ENCODE data around the gene CYP2A6.
"Not testable (repeated sequence)": the region's sequence is repeated elsewhere in the genome, so short reads cannot be mapped to it uniquely, and the experiment has no call there.

CYP2A6 gene

DNA sequence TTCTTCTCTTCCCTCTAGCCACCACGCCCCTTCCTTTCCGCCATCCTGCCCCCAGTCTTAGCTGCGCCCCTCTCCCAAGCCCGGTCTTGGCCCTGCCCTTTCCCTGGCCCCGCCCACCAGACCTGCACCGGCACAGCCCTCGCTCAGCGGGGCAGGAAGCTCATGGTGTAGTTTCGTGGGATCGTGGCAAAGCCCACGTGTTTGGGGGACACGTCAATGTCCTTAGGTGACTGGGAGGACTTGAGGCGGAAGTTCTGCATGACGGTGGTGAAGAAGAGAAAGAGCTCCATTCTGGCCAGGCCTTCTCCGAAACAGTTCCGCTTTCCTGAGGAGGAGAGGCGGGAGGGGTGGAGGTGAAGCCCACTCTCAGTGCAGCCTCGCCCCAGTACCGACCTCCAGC, 6.6 kb downstream of the CYP2A6 start:
- not testable (repeated sequence) for DNase-seq

DNA sequence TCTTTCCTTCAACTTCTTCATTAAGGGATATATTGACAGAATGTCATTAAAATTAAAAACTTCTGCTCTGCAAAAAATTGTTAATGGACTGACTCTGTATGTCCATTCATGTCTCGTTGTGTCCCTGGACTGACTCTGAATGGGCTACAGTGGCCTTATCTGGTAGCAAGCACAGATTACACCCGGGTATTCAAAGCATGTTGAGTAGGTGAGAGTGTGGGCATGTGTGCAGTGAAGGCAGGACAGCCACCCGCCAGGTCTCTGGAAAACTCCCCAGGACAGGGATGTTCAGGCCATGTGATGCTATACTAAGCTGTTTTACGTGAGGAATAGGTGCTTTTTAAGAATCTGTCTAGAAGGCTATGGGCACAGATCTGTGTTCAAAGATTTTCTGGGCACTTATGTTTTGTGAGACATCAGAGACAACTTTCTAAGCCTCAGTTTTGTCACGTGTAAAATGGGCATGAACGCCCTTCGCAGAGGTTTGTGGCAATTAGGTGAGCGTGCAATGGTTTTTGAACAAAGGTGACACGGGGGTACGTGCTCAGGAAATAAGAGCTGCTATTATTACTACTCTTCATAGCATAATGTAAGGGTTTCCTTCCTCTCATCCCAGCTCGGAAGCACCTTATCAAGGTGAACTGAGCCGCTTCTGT, 7.1 kb downstream of the CYP2A6 start:
- not testable (repeated sequence) for DNase-seq

DNA sequence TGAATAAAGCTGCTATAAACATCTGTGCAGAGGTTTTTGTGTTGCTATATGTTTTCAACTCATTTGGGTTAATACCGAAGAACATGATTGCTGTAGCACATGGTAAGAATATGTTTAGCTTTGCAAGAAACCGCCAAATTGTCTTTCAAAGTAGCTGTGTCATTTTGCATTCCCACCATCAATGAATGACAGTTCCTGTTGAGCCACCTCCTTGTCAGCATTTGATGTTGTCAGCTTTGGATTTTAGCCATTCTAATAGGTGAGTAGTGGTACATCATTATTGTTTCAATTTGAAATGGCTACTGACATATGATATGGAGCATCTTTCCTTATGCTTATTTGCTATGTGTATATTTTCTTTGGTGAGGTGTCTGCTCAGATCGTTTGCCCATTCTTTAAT, 8.2 kb downstream of the CYP2A6 start:
- DNase-seq = not testable (repeated sequence)

DNA sequence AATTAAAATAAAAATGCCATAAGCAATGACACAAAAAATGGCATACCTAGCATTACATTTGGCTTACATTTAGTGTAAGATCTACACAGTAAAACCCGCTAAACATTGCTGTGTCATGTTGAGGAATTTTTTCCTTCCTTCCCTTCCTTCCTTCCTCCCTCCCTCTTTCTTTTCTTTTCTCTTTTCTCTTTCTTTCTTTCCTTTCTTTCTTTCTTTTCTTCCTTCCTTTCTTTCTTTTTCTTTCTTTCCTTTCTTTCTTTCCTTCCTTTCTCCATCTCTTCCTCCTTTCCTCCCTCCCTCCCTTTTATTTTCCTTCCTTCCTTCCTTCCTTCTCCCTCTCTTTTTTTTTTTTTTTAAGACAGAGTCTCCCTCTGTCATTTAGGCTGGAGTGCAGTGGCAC, 11.8 kb downstream of the CYP2A6 start:
- DNase-seq = not testable (repeated sequence)

DNA sequence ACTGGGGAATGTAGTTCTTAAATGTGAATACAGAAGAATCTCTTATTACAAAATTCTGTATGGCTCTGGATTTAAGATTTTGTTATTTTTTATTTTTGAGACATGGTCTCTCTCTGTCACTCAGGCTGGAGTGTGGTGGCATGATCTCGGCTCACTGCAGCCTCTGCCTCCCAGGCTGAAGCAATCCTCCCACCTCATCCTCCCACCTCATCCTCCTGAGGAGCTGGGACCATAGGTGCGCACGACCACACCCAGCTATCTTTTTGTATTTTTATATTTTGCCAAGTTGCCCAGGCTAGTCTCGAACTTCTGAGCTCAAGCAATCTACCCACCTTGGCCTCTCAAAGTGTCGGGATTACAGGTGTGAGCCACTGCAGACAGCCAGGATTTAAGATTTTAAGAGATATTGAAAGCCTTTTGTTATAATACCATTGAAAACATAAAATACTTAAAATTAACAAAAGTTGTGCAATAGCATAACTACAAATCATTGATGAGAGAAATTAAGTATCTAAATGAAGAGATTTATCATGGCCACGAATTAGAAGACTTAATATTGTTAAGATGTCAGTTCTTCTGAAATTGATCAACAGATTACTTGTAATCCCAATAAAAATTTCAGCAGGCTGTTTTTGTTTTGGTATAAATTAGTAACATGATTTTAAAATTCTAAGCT, 13.4 kb downstream of the CYP2A6 start:
- DNase-seq = no peak

DNA sequence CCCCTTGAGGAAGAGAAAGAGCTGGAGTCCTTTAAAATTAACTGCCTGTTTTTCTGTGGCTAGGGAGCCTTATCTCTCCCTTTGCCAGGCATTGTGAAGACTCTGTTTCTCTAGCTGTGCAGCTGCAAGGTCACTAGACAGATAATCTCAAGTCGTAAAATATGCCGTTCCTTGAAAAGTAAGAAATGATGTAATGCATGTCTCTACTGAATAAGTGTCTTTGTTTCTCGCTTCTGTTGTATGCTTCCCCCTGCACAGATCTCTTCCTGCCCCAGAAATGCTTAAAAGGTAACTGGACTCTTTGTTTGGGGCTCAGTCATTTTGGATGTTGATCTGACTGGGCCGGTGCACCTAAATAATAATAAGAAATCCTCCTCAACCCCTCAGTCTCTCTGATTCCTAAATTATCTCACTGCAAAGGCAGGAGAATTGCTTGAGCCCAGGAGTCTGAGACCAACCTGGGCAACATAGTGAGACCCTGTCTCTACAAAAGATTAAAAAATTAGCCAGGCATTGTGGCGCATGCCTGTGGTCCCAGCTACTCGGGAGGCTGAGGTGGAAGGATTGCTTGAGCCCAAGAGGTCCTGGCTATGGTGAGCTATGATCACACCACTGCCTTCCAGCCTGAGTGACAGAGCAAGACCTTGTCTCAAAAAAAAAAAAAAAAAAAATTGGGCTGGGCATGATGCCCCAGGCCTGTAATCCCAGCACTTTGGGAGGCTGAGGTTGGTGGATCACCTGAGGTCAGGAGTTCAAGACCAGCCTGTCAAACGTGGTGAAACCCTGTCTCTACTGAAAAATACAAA, 16.3 kb downstream of the CYP2A6 start:
- not testable (repeated sequence) for DNase-seq

DNA sequence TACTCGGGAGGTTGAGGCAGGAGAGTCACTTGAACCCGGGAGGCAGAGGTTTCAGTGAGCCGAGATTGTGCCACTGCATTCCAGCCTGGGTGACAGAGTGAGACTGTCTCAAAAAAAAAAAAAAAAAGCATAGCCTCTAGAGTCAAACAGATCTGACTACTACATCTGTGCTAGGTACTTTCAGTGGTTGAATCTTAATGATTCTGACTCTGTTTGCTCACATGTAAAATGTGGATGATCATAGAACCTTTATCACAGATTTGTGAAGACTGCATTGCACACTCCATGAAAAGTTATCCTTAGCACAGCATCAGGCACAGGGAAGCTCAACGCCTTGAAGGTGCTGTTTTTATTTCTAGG, 17.8 kb downstream of the CYP2A6 start:
- not testable (repeated sequence) for DNase-seq

DNA sequence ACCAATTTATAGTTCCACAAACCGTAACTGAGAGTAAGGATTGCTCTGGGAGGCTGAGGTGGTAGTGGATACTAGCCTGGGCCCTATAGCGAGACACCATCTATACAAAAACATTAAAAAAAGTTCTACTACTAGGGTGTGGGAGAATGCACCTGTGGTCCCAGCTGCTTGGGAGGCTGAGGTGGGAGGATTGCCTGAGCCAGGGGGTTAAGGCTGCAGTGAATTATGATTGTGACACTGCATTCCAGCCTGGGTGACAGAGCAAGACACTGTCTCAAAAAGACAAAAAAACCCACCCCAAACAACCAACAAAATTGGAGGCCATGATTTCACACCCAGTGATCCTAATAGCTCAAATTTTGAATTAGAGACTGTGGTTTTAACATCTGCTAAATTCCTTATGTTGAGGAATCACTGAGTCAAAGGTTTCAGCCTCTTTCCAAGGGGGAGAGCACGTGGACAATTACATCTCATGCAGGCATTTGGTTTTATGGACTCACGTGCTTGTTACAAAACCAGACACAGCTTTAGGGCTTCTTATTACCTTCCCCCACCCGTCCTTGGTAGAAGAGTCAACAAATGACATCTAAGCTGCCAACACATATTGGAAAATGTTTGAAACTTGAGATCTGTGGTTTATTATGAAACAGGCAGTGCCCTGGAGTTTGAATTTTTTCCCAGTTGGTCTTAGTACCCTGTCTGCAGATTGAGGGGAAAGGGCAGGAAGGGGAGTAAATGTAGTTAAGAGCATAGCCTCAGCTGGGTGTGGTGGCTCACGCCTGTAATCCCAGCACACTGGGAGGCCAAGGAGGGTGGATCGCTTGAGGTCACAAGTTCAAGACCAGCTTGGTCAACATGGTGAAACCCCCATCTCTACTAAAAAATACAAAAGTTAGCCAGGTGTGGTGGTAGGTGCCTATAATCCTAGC, 18.5 kb downstream of the CYP2A6 start:
- DNase-seq = peak; percentile 23

DNA sequence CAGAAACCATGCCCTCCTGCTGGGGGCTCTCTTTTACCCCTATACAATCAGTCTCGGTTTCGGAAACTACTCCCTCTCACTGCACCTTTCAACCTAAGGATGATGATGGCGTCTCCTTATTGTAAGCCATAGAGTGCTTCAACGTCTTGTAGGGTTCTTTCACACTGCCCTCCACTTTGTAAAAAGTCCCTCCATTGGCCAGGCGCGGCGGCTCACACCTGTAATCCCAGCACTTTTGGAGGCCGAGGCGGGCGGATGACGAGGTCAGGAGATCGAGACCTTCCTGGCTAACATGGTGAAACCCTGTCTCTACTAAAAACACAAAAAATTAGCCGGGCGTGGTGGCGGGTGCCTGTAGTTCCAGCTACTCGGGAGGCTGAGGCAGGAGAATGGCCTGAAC, 19.5 kb downstream of the CYP2A6 start:
- DNase-seq = not testable (repeated sequence)

DNA sequence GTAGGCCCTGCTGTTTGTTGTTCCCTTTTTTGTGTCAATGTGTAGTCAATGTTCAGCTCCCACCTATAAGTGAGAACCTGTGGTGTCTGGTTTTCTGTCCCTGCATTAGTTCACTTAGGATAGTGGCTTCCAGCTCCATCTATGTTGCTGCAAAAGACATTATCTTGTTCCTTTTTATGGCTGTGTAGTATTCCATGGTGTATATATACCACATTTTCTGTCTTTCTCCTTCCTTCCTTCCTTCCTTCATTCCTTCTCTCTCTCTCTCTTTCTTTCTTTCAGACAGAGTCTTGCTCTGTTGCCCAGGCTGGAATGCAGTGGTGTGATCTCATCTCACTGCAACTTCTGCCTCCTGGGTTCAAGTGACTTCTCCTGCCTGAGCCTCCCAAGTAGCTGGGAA, 21.0 kb downstream of the CYP2A6 start:
- no peak for DNase-seq

DNA sequence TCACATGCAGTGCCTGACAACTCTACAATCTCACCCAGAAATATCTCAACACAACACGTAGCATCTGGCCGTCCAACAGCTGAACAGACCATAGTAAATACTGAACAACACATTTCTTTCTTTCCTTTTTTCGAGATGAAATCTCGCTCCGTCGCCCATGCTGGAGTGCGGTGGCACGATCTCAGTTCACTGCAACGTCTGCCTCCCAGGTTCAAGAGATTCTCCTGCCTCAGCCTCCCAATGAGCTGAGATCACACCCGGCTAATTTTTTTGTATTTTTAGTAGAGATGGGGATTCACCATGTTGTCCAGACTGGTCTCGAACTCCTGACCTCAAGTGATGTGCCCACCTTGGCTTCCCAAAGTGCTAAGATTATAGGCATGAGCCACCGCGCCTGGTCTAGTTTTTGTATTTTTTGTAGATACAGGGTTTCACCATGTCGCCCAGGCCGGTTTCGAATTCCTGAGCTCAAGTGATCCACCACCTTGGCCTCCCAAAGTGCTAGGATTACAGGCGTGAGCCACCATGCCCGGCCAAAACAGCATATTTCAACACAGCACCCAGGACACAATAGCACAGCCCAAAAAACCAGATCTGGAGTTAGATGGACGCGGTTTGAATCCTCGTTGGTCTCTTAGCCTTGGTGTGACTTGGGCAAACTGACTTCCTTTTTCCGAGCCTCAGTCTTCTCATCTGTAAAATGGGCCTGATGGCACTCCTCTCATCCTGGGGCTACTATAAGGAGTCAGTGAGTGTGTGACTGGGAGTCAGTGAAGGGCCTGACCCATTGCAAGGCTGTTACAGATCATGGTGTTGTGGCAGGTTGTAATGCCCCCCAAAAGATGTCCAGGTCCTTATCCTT, 22.6 kb downstream of the CYP2A6 start:
- no peak for DNase-seq

DNA sequence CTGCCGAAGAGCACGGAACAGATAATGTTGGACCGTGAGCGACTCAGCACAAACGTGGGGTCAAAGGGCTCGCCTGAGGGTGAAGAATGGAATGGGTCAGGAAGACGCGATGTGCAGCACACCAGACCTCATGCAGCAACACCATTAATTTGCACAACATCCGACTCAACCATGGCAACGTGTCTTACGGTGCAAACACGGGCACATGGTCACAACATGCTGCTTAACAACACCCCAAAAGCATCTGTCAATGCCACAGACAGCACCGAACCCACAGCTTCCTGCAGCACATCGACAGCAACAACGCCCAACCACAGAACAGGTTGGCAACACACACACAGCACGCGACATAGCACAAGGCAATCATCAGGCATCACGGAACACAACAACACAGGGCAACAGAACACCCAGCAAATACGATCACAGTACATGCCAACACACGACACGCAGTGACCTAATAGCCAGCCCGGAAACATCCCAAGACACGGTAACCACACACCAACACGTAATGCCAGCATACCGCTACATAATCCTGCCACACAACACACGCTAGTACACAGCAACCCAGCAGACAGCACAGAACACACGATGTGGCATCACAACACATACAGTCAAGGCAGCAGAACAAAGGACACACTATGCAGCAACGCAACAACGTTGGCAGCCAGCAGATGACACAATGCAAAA, 23.4 kb downstream of the CYP2A6 start:
- DNase-seq = not testable (repeated sequence)

DNA sequence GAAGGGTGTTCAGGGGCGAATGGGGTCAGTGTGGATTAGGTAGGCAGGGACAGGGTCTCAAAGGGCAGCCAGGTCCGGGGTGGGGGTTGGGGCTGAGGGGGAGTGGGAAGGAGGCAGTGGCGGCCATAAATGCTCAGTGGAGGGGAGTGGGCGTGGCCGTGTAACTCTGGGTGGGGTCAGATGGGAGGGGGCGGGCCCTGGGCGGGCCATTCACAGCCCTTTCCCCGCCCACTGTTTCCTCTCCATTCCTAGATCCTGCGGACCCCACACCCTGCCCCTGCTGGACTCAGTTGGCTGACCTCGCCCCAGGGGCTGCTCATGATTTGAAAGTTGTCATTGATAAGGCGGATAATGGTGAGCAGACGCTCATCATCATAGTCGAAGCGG, 23.9 kb downstream of the CYP2A6 start:
- not testable (repeated sequence) for DNase-seq

DNA sequence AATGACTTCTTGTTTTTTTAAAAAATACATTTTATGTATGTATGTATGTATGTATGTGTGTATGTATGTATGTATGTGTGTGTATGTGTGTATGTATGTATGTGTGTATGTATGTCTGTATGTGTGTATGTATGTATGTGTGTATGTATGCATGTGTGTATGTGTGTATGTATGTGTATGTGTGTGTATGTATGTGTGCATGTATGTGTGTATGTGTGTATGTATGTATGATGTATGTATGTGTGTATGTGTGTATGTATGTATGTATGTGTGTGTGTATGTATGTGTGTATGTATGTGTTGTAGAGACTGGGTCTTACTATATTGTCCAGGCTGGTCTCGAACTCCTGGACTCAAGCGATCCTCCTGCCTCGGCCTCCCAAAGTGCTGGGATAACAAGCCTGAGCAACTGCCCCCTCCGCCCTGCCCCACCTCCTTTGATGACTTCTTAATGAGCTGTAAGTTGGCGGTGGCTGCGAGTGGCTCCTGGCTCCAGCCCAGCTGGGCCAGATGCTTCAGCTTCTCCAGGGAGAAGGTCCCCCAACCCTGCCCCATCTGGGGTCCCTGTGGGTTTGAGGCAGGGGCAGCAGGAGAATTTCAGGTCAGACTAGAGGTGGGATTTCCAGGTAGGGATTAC, 24.7 kb downstream of the CYP2A6 start:
- not testable (repeated sequence) for DNase-seq

DNA sequence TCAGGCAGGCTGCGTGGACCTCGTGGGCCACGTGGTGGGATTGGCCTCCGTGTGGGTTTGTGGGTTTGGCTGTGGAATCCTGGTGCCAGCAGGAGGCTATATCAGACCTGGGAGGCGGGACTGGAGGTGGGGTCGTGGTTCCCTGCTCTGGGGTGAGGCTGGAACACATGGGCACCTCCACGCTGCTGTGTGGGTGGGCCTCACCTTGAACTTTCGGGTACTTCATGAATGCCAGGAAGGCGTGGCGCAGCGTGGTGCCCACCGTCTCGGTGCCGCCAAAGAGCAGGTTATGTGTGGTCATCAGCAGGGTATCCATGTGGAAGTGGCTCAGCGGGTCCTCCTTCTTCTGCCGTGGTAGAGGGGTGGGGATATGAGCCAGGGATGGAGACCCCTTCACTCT, 25.3 kb downstream of the CYP2A6 start:
- DNase-seq = not testable (repeated sequence)

DNA sequence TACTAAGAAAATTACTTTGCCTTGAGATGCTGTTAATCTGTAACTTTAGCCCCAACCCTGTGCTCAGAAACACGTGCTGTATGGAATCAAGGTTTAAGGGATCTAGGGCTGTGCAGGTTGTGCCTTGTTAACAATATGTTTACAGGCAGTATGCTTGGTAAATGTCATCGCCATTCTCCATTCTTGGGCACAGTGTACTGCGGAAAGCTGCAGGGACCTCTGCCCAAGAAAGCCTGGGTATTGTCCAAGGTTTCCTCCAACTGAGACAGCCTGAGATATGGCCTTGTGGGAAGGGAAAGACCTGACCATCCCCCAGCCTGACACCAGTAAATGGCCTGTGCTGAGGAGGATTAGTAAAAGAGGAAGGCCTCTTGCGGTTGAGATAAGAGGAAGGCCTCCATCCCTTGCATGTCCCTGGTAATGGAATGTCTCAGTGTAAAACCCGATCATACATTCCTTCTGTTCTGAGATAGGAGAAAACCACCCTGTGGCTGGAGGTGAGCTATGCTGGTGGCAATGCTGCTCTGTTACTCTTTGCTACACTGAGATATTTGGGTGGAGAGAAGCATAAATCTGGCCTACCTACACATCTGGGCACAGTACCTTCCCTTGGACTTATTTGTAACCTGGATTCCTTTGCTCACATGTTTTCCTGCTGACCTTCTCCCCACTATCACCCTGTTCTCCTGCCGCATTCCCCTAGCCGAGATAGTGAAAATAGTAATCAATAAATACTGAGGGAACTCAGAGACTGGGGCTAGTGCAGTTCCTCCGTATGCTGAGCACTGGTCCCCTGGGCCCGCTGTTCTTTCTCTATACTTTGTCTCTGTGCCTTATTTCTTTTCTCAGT, 27.3 kb downstream of the CYP2A6 start:
- not testable (repeated sequence) for DNase-seq

DNA sequence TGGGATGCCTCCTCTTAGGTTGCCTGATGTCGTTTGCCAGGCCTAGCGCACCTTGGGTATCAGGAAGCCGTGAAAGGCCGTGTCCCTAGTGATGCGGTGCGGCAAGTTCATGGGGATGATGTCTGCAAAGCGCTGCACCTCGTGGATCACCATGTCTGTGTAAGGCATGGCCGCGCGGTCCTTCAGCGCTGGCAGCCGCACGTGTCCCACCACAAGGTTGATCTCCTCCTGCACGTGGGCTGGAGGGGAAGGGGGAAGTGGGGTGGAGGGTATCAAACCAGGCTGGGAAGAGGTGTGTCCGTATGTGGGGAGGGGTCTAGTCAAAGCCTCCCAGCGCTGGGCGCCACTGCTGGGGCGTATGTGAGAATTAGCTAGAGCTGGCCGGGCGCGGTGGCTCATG, 28.1 kb downstream of the CYP2A6 start:
- DNase-seq = no peak

DNA sequence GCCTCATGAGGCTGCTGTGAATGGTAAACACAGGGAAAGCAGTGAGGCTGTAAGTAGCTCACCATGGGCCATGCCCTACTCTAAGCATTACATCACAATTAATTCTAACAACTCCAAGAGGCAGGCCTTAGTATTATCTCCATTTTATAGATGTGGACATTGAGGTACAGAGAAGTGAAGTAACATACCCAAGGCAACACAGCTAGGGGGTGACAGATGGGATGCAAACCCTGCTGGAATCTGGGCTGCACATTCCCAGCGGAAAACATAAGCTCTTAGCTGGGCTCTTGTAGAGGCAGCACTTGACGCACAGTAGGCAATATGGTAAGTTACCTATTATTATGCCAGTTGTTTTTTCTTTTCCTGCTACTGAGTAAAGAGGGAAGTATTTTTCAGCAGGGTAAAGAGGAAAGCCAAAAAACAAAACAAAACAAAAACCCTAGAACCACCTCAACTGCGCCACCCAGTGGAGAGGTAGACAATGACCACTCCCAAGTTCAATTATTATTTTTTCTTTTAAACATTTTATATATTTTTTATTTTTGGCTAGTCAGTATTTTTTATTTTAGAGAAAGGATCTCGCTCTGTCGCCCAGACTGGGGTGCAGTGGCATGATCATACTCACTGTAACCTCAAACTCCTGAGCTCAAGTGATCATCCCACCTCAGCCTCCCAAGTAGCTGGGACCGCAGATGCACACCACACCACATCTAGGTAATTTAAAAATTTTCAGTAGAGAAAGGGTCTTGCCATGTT, 30.6 kb downstream of the CYP2A6 start:
- peak; percentile 67 for DNase-seq
